Panc1 (cell line): ENCODE measurements around the gene FBXL2. TPM values are rescaled to one million over a fixed set of nuclear protein-coding genes. Genes with fewer than 3 reads are reported as not detected.

Experiments used
- ATAC-seq: fragments of 200-7000 bp; cut with Tn5 transposase; 2 replicates; pipeline ENCODE4 v1.9.1; 2020; ENCODE audit warnings: mild to moderate bottlenecking, moderate library complexity
- BruUV-seq: library from RNA; stranded (reverse); fragments of 400-500 nt; replicated peaks from 2 replicates; lab custom pipeline; 2021; lab: Mats Ljungman, UMichigan
- CTCF ChIA-PET: fragments of 300-600 bp; sonication (Branson Sonifier 250); formaldehyde crosslinking; loops from one replicate; lab custom pipeline; 2022; ENCODE audit warnings: antibody characterized with exemption; lab: Charles Lee
- POLR2A ChIA-PET: fragments of 300-600 bp; sonication (Branson Sonifier 250); formaldehyde crosslinking; loops from one replicate; lab custom pipeline; 2022; ENCODE audit warnings: antibody characterized with exemption; lab: Charles Lee
- DNase-seq: peaks from one replicate; pipeline ENCODE4 v3.0.0-alpha.2; 2010; ENCODE audit warnings: low read depth, low spot score
- H3K27ac ChIP-seq: 2 replicates; pipeline ENCODE4 v1.5.1; 2011; ENCODE audit warnings: mild to moderate bottlenecking, low read length, inconsistent platforms
- H3K27me3 ChIP-seq: fragments of 200-500 bp; sonication (Bioruptor generic); 2 replicates; pipeline ENCODE4 v1.6.0; 2014; ENCODE audit warnings: low read length, inconsistent platforms; ENCODE audit not compliant: control insufficient read depth, insufficient read depth
- H3K36me3 ChIP-seq: fragments of 200-500 bp; sonication (Bioruptor generic); 2 replicates; pipeline ENCODE4 v1.5.1; 2014; ENCODE audit warnings: inconsistent platforms, mild to moderate bottlenecking, low read length, moderate library complexity; ENCODE audit not compliant: control insufficient read depth, insufficient read depth
- H3K4me1 ChIP-seq: 2 replicates; pipeline ENCODE4 v1.5.1; 2011; ENCODE audit warnings: inconsistent platforms, mild to moderate bottlenecking, low read length, moderate library complexity; ENCODE audit not compliant: control insufficient read depth, insufficient read depth
- H3K4me3 ChIP-seq, 2 experiments: 2 replicates each; pipeline ENCODE4 v1.5.1; 2011 to 2012; ENCODE audit warnings: low read depth in 2 of 2, low read length in 2 of 2, mild to moderate bottlenecking in 2 of 2, inconsistent platforms in 1 of 2, moderate library complexity in 1 of 2
- H3K9me3 ChIP-seq: fragments of 200-500 bp; sonication (Bioruptor generic); 2 replicates; pipeline ENCODE4 v1.5.1; 2014; ENCODE audit warnings: low read depth, mild to moderate bottlenecking, inconsistent platforms, low read length, moderate library complexity; ENCODE audit not compliant: control insufficient read depth, insufficient read depth
- POLR2AphosphoS5 ChIP-seq: IDR thresholded peaks from 2 replicates; pipeline ENCODE4 v1.6.1; 2012; ENCODE audit warnings: mild to moderate bottlenecking, low read depth, low read length, moderate library complexity
- SIN3A ChIP-seq: IDR thresholded peaks from 2 replicates; pipeline ENCODE4 v1.6.1; 2012; ENCODE audit warnings: low read depth, mild to moderate bottlenecking, low read length, moderate library complexity, borderline replicate concordance; ENCODE audit not compliant: insufficient read depth
- TCF7L2 ChIP-seq: IDR thresholded peaks from 2 replicates; pipeline ENCODE4 v1.6.1; 2011; ENCODE audit warnings: mild to moderate bottlenecking, low read depth, low read length, inconsistent platforms
- in situ Hi-C: cut with HindIII; loops from 2 replicates; pipeline ENCODE4 v1.10.0; 2016; ENCODE audit warnings: low sequenced_read_pairs, low pct_unique_long_range_greater_than_20kb
- intact Hi-C: fragments of 100-400 bp; cut with micrococcal nuclease; formaldehyde crosslinking; loops from one replicate; pipeline ENCODE4 v1.10.0; 2022; ENCODE audit not compliant: unreplicated experiment
- total RNA-seq: library from RNA; stranded (reverse); gene quantifications from one replicate; pipeline ENCODE4 v1.2.1, GENCODE V29; 2021; ENCODE audit not compliant: unreplicated experiment
- TF ChIP-seq, protein P1 (sequence below), 2 experiments: IDR thresholded peaks; 2 replicates each; pipeline ENCODE4 v1.6.1; 2011 to 2012; ENCODE audit warnings: low read depth in 2 of 2, control low read depth in 1 of 2, low read length in 1 of 2, mild to moderate bottlenecking in 1 of 2, moderate library complexity in 1 of 2; ENCODE audit not compliant: insufficient read depth in 1 of 2
- TF ChIP-seq, protein P2 (sequence below): fragments of 450-650 bp; IDR thresholded peaks from 2 replicates; pipeline ENCODE4 v1.5.1; 2017; ENCODE audit warnings: mild to moderate bottlenecking

Gene FBXL2
- total RNA-seq, 1 experiment from 2014 or later, result 12.3 TPM

DNA sequence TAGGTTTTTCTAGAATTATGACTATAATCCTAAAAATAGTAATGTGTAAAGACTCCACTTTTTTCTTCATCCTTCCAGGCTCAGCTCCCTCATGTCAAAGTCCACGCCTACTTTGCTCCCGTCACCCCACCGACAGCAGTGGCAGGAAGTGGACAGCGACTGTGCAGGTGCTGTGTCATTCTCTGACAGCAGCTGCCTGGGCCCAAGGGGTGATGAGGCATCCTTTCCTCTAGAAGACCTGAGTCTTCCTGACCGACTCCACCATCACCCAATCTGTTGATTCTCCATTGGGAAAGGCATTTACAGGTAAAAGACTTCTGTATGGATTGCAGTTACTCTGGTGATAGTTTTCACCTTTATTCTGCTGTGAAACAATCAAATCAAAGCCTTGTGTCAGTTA, 108.2 kb downstream of the FBXL2 start:
- TF ChIP-seq TCF7L2, result no peak
- TF ChIP-seq, protein P1, sequence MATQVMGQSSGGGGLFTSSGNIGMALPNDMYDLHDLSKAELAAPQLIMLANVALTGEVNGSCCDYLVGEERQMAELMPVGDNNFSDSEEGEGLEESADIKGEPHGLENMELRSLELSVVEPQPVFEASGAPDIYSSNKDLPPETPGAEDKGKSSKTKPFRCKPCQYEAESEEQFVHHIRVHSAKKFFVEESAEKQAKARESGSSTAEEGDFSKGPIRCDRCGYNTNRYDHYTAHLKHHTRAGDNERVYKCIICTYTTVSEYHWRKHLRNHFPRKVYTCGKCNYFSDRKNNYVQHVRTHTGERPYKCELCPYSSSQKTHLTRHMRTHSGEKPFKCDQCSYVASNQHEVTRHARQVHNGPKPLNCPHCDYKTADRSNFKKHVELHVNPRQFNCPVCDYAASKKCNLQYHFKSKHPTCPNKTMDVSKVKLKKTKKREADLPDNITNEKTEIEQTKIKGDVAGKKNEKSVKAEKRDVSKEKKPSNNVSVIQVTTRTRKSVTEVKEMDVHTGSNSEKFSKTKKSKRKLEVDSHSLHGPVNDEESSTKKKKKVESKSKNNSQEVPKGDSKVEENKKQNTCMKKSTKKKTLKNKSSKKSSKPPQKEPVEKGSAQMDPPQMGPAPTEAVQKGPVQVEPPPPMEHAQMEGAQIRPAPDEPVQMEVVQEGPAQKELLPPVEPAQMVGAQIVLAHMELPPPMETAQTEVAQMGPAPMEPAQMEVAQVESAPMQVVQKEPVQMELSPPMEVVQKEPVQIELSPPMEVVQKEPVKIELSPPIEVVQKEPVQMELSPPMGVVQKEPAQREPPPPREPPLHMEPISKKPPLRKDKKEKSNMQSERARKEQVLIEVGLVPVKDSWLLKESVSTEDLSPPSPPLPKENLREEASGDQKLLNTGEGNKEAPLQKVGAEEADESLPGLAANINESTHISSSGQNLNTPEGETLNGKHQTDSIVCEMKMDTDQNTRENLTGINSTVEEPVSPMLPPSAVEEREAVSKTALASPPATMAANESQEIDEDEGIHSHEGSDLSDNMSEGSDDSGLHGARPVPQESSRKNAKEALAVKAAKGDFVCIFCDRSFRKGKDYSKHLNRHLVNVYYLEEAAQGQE (IDR thresholded peaks at IDR 0.05; ENCODE audit: insufficient read depth in 1 of 2, low read depth in 2 of 2, low read length in 1 of 2), result no peak
- TF ChIP-seq POLR2AphosphoS5, result no peak
- TF ChIP-seq, protein P2, sequence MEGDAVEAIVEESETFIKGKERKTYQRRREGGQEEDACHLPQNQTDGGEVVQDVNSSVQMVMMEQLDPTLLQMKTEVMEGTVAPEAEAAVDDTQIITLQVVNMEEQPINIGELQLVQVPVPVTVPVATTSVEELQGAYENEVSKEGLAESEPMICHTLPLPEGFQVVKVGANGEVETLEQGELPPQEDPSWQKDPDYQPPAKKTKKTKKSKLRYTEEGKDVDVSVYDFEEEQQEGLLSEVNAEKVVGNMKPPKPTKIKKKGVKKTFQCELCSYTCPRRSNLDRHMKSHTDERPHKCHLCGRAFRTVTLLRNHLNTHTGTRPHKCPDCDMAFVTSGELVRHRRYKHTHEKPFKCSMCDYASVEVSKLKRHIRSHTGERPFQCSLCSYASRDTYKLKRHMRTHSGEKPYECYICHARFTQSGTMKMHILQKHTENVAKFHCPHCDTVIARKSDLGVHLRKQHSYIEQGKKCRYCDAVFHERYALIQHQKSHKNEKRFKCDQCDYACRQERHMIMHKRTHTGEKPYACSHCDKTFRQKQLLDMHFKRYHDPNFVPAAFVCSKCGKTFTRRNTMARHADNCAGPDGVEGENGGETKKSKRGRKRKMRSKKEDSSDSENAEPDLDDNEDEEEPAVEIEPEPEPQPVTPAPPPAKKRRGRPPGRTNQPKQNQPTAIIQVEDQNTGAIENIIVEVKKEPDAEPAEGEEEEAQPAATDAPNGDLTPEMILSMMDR, result no peak
- TF ChIP-seq SIN3A, result no peak
- intact Hi-C loops, result no loop called here
- BruUV-seq, result no TSS peak
- Histone ChIP-seq H3K4me1 (no peaks in the 10 kb centered on the region), H3K36me3 (peaks cover 9% of the 10 kb centered on the region), H3K27ac (no peak overlapping the region), H3K4me3 (no peak overlapping the region), H3K27me3 (no peaks in the 10 kb centered on the region), H3K9me3 (no peaks in the 10 kb centered on the region)
- DNase-seq (no peak), ATAC-seq (no peak)
- POLR2A ChIA-PET, result no interaction called here
- in situ Hi-C loops, result no loop called here
- CTCF ChIA-PET, result no interaction called here

DNA sequence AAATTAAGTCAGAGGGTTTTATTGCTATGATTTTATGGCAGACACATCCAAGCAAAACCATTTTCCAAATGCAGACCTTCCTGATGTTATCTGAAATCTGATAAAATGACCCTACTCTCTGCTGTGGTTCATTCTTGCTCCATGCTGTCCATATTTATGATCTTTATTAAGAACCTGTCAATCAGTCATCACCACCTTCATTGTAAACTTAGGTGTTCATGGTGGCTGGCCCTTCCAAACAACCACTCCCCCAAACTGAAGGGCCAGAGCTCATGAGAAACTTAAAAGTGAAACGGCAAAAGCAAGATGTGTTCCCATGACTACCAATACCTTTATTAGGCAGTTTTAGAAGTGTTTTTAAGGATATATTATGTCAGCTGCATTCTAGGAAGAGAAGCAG, 109.4 kb downstream of the FBXL2 start:
- ATAC-seq (no peak), DNase-seq (no peak)
- no peak overlapping the region for H3K27ac ChIP-seq
- BruUV-seq, result no TSS peak
- H3K27me3 ChIP-seq, result no peaks in the 10 kb centered on the region
- ChIA-PET POLR2A (no interaction called here), CTCF (no interaction called here)
- H3K4me1 ChIP-seq, result no peaks in the 10 kb centered on the region
- intact Hi-C loops, result no loop called here
- H3K36me3 ChIP-seq, result peaks cover 9% of the 10 kb centered on the region
- no peak overlapping the region for H3K4me3 ChIP-seq
- in situ Hi-C loops, result no loop called here
- H3K9me3 ChIP-seq, result no peaks in the 10 kb centered on the region
- TF ChIP-seq POLR2AphosphoS5 (no peak), SIN3A (no peak), TCF7L2 (no peak)
- TF ChIP-seq, protein P2, result no peak
- TF ChIP-seq, protein P1 (IDR thresholded peaks at IDR 0.05; ENCODE audit: insufficient read depth in 1 of 2, low read depth in 2 of 2, low read length in 1 of 2), result no peak
